Pons (tissue), 1 donor: ENCODE measurements around the gene LDLRAD3.
A peak's percentile ranks its signal among the peaks of the same experiment; 100 is the strongest.

Source experiments
- DNase-seq: peaks from one replicate; pipeline ENCODE4 v3.0.0-alpha.2; 2016; ENCODE audit warnings: low spot score

Gene LDLRAD3

GRCh38 chr11:35962369-35963138 is 18.7 kb downstream of the LDLRAD3 start:
- DNase-seq, result no peak

- no peak for DNase-seq
Measured at GRCh38 chr11:35963911-35964310, 20.0 kb downstream of the LDLRAD3 start.

- DNase-seq, result no peak
Measured at GRCh38 chr11:35964841-35965240, 21.0 kb downstream of the LDLRAD3 start.

- DNase-seq, result no peak
Measured at GRCh38 chr11:35967042-35967441, 23.2 kb downstream of the LDLRAD3 start.

- no peak for DNase-seq
Measured at GRCh38 chr11:35968386-35969088, 24.7 kb downstream of the LDLRAD3 start.

- no peak for DNase-seq
Measured at GRCh38 chr11:35969089-35970042, 25.5 kb downstream of the LDLRAD3 start.

- no peak for DNase-seq
Measured at GRCh38 chr11:35970445-35970844, 26.6 kb downstream of the LDLRAD3 start.

- no peak for DNase-seq
Measured at GRCh38 chr11:35971841-35972422, 28.1 kb downstream of the LDLRAD3 start.

GRCh38 chr11:35974882-35975589 is 31.2 kb downstream of the LDLRAD3 start:
- no peak for DNase-seq

- no peak for DNase-seq
Measured at GRCh38 chr11:35976434-35976833, 32.6 kb downstream of the LDLRAD3 start.

- no peak for DNase-seq
Measured at GRCh38 chr11:35978183-35978582, 34.3 kb downstream of the LDLRAD3 start.

GRCh38 chr11:35978891-35979290 is 35.0 kb downstream of the LDLRAD3 start:
- no peak for DNase-seq

- no peak for DNase-seq
Measured at GRCh38 chr11:35980686-35981390, 37.0 kb downstream of the LDLRAD3 start.

- DNase-seq, result peak; percentile 40
Measured at GRCh38 chr11:35981581-35981980, 37.7 kb downstream of the LDLRAD3 start.

GRCh38 chr11:35982061-35982460 is 38.2 kb downstream of the LDLRAD3 start:
- peak; percentile 43 for DNase-seq

GRCh38 chr11:35983981-35984380 is 40.1 kb downstream of the LDLRAD3 start:
- no peak for DNase-seq

- no peak for DNase-seq
Measured at GRCh38 chr11:35986947-35987346, 43.1 kb downstream of the LDLRAD3 start.

- DNase-seq, result no peak
Measured at GRCh38 chr11:35990170-35990569, 46.3 kb downstream of the LDLRAD3 start.

GRCh38 chr11:35990816-35991215 is 47.0 kb downstream of the LDLRAD3 start:
- peak; percentile 58 for DNase-seq

GRCh38 chr11:35992548-35992947 is 48.7 kb downstream of the LDLRAD3 start:
- DNase-seq, result no peak

- DNase-seq, result no peak
Measured at GRCh38 chr11:35994421-35994820, 50.6 kb downstream of the LDLRAD3 start.
